NCI-H226 (cell line): Measurements from ENCODE around the gene EIF4G3.
"Not testable (repeated sequence)": the region's sequence is repeated elsewhere in the genome, so short reads cannot be mapped to it uniquely, and the experiment has no call there.

ENCODE experiments used
- DNase-seq: peaks from one replicate; pipeline ENCODE4 v3.0.0-alpha.2; 2015

EIF4G3 gene

DNA sequence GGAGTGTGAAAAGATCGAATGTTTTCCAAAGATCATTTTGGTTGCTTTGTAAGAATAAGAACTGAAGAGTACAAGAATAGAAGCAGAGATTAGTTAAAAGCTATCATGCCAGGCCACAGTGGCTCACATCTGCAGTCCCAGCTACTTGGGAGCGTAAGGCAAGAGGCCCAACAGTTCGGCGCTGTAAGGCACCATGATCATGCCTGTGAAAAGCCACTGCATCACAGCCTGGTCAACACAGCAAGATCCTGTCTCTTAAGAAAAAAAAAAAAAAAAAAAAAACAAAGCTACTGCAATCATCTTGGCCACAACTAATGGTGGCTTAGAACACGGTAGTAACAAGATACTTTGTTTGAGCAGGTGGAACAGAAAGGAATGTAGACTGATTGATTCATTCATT is 116.2 kb downstream of the EIF4G3 start:
- DNase-seq, result no peak

DNA sequence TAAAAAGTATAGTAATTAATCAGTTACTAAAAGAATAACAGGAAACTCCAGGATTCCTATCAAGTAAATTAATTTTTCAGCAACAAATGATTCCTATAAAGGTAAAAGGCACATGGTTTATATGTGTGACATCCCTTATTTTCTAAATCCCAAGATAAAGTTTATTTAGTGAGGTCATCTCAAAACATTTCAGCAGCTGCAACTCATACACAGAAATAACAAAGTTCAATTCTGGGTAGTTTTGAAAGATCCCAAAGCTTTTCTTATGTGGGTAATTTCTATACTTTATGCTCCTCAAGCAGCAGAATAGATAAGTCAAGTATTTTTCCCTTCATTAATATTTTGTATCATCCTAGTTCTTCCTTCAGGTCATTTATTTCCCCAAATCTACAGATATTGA is 117.7 kb downstream of the EIF4G3 start:
- DNase-seq, result no peak

DNA sequence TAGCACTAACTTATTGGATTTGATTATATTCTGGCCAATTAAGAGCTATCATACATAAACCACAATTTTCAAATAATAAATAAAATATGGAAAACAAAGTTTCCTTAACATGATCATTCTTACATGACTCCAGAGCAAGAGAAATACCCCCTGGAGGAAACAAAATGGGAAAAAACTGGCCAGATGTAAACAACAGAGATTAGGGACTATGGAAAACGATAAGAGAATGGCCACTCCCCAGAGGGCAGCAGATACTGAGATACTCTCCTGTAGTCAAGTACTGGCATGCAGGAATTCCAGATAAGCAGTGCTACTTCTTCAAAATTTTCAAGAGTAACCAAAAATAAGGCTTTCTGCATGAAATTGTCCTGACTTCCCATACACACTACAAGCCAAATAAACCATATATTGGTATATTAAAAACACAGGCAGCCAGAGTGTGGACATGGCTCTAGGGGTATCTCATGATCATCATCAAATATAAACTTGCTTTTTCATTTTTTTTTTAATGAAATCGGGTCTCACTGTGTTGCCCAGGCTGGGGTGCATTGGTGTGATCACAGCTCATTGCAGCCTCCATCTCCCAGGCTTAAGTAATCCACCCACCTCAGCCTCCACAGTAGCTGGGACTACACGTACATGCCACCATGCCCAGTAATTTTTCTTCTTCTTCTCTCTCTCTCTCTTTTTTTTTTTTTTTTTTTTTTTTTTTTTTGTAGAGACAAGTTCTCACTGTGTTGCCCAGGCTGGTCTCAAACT is 118.5 kb downstream of the EIF4G3 start:
- peak; percentile 44 for DNase-seq

DNA sequence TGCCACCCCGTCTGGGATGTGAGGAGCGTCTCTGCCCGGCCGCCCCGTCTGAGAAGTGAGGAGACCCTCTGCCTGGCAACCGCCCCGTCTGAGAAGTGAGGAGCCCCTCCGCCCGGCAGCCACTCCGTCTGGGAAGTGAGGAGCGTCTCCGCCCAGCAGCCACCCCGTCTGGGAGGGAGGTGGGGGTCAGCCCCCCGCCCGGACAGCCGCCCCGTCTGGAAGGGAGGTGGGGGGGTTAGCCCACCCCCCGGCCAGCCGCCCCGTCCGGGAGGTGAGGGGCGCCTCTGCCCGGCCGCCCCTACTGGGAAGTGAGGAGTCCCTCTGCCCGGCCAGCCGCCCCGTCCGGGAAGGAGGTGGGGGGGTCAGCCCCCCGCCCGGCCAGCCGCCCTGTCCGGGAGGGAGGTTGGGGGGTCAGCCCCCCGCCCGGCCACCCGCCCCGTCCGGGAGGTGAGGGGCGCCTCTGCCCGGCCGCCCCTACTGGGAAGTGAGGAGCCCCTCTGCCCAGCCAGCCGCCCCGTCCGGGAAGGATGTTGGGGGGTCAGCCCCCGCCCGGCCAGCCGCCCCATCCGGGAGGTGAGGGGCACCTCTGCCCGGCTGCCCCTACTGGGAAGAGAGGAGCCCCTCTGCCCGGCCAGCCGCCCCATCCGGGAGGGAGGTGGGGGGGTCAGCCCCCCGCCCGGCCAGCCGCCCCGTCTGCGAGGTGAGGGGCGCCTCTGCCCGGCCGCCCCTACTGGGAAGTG is 123.3 kb downstream of the EIF4G3 start:
- not testable (repeated sequence) for DNase-seq

DNA sequence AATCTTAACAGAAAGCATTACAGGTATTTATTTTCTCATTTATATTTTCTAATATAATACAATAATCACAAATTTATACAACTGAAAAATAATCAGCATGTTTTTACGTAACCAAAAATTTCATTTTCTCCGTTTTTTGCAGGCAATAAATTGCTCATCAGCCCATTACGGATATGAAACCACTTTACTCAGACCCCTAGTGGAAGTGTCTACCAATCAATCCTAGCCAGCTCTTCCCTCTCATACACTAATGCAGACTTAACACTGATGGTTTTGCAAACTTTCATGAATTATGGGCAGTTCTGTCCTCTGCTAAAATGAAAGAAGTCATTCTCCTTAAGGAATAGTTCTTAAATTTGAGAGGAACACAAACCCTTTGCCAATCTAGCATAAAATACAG is 124.7 kb downstream of the EIF4G3 start:
- DNase-seq, result no peak

DNA sequence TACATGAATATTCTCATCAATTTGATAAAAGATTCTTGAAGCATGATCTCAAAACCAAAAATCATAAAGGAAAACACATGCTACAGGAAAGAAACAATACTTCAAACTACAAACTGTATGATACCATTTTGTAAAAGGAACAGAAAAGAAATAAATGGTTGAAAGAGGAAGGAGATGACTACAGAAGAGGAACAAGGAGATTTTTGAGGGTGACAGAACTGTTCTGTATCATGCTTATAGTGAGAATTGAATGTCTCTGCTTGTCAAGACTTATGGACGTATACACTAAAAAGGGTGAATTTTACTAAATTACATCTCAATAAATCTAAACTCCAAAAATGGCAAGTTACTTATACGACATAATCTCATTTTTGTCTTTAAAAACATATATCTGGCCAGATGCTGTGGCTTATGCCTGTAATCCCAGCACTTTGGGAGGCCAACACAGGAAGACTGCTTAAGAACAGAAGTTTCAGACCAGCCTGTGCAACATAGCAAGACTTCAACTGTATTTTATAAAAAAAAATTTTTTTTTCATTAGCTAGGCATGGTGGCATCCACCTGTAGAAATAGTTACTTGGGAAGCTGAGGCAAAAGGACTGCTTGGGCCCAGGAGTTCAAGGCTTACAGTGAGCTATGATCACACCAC is 125.4 kb downstream of the EIF4G3 start:
- DNase-seq, result no peak

DNA sequence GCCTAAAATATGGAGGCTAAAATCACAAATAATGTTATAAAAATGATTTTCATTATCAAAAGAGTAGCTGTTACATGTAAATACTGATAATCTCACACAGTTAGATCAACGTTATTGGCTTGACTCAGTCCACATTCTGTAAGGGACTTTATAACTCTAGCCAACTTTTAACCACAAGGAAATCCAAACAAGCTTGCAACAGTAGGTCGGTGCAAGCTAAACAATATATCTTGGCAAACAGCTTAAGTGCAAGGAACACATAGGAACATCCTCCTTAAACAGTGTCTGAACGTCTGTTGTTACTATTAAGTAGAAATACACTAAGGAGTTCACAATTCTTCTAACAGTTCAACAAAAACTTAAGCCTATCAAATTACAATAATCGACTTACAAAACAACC is 126.7 kb downstream of the EIF4G3 start:
- DNase-seq, result no peak

DNA sequence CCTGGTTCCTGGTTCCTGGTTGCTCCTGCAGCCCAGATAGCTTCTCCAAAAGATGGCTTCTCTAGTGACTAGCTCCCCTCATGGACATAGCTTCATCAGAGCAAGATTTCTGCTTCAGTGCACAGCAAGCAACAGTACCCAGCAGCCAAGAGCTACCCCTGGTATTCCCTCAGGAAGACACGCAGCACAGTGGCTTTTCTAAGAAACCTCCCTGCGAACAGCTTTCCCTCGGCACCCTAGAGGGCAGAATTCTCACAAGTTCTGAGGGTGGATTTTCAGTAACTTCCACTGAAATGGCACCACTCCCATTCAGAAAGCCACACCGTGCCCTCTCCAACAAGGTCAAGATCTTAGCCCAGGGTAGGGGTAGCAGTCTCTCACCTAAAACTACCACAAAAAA is 128.2 kb downstream of the EIF4G3 start:
- no peak for DNase-seq

DNA sequence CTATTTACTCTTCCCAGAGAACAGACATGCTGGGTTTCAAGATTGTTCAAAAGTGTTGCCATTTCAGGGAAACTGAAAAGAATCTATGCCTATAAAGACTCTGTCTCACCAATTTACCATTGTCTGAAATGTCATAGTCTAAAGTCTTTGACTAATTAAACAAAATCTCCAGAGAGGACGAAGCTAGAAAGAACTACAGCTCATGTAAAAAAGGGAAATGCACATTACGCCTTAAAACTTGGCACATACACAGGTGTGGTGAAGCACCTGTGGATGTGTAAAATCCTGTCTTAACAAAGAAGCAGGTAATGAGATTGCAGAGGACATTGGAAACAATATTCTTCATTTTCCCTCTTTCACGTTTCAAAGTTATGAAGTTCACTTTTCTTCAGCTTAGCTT is 130.6 kb downstream of the EIF4G3 start:
- DNase-seq, result no peak

DNA sequence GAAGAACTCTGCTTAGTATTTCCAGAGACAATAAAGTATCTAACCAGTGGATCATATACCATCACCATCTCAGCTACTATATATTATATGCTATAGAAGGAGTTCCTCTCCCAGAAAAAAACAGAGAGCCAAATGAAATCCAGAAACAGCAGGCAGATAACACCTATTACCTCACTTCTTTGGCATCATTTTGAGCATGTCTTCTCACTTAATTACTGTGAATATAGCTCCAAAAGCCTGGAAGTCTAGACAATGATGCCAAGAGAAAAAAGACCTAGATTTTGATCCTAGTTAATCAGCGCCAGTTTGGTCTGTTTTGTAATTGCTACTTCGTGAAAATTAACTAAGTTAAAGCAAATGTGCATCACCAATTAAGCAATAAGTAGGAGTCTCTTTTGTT is 131.3 kb downstream of the EIF4G3 start:
- DNase-seq, result no peak

DNA sequence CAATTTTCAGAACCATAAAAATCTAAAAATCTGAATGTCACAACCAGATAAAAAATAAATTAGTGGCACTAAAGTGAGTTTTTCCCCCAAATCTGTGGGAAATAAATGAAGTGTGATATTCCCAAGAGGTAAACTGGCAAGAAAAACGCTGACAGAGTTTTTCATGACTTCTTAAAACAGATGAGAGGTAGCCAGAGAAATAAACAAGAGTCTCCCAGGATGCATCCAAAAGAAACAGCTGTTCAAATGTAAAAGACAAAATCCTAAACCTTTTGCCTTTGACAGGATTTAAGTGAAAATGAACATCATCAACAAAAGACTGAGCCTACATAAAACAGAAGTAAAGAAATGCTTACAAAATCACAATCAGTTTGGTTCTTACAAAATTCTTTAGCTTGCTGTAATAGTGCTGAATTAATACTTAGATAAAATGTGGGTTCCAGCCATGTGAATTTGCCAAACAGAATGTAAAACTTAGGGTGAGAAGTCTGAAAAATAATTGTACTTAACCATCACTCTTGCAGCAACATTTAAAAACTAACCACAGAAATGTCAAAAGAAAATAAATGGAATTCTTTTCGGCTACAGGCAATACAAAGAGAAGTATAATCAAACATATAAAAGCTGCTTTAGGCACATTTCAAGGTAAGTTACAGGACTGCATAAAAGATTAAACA is 133.6 kb downstream of the EIF4G3 start:
- DNase-seq, result no peak

DNA sequence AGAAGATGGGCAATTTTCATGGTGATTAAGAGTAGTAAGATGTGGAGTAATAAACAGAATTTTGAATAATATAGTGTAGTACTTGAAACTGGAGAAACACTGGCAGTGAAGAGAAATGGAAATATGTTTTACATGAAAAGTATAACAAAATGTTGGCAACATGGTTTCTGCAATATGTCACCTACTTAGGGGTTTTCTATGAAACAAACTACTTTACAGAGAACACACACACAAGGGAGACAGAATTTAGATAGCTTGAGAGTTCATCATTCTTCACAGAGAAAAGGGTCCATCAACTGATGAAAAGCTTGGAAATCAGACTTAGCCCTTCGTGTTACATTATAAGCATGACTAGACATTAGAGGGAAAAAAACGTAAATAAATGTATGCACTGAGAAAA is 135.2 kb downstream of the EIF4G3 start:
- no peak for DNase-seq

DNA sequence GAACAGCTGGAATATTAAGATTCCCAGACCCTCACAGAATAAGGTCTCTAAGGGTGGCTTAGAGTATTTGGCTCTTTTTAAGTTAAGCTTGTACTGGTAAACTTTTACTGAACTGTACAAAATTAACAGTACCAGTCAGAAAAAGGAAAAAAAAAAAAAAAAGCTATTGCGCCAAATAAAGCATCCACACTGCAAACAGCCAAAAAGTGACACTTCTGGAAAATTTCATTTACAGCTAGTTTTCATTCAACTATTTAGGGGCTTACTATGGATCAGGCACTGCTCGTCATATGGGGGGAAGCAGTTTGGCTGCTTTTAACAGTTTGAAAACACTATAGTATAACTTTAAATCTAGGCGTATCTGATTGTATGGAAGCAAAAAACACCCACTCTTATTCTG is 139.6 kb downstream of the EIF4G3 start:
- DNase-seq, result no peak

DNA sequence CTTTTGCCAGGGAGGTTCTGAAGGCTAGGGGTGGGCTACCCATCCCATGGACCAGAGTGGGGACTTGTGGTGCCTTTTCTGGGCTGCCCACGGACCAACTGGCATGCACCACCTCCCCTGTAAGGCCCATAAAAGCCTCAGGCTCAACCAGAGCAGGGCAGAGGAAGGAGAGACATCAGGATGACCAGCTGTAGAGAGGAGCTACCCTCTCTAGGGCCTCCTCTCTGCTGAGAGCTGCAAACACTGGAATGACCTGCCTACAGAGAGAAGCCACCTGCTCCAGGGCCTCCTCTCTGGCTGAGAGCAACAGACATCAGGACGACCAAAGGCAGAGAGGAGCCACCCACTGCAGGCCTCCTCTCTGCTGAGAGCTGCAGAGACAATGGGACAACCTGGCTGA is 140.9 kb downstream of the EIF4G3 start:
- DNase-seq, result no peak

DNA sequence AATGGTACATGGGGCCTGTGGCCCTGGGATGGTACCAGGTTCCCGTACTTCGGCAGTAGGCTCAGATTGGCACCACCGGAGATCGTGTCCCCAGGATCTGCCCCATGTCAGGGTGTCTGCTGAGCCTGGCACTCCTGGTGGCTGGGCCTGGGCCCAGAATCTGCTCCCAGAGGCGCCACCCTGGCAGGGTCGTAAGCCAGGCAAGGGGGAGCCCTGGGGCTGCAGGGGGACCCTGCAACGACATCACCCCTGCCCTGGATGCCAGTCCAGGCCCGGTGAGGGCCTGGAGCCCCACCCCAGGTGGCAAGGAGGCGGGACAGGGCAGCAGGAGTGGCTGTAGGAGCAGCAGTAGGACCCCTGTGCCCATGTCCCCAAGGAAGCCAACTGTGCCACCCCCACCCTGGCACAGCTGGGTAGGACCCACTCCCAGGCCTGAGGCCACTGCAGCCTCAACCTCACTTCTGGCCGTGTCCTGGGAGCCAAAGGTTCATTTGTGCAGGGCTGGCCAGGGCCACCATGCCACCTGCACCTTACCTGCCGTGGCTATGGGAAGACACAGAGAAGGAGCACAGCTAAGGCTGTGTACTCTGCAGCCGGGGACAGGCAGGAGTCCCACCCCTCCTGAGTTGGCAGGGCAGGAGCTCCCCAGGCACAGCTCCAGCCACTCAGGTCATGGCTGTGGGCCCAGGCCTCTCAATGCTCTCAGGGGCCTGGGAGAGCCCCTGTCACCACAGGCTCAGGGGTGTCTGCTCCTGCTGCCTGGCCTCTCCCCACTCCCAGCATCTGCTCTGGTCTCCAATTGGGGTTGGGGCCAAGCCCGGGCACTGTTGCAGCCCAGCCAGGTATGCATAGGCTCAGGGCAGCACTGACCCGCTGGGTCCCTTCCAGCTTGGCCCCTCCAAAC is 141.7 kb downstream of the EIF4G3 start:
- DNase-seq, result no peak

DNA sequence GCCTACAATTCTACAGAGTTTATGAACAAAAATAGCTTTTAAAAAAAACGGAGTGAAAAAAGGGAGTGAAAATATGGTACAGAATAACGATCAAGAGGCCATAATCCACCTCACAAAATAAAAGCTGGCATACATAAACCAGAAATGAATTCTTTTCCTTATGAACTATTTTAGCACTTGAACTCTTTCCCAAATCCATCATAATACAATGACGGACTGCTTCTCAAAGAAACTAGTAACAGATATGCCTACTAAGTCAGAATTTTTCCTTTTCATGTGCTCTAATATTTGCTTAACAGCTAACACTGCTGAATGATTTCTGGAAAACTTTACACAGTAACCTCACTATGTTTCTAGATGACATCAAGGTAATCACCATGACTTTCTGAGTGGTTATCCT is 144.0 kb downstream of the EIF4G3 start:
- no peak for DNase-seq

DNA sequence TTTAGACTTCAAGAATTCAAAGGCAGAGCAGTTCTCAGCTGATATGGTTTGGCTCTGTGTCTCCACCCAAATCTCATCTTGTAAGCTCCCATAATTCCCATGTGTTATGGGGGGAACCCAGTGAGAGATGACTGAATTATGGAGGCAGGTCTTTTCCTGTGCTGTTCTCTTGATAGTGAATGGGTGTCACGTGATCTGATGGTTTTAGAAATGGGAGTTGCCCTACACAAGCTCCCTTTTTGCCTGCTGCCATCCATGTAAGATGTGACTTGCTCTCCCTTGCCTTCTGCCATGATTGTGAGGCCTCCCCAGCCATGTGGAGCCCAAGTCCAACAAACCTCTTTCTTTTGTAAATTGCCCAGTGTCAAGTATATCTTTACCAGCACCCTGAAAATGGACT is 146.5 kb downstream of the EIF4G3 start:
- no peak for DNase-seq

DNA sequence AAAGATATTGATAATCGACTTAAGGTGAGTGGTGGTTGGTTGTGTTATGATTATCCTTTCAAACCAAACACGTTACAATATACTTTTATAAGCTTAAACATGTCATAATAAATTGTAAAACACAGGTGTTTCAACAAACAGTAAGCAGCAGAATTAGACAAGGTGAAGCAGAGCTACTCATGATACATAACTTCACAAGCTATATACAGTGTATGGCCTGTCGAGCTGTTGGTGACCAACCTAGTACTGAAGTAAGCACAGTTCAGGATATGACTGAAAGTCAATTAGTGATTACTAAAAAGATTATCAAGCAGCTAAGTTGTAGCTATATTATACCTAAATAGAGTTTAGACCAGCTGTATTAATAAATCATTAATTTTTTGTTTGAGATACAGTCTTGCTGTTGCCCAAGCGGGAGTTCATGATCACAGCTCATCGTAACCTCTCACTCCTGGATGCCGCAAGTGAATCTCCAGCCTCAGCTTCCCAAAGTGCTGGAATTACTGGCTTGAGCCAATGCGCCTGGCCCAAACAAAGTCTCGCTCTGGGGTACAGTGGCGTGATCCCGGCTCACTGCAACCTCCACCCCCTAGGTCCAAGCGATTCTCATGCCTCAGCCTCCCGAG is 148.1 kb downstream of the EIF4G3 start:
- DNase-seq, result no peak

DNA sequence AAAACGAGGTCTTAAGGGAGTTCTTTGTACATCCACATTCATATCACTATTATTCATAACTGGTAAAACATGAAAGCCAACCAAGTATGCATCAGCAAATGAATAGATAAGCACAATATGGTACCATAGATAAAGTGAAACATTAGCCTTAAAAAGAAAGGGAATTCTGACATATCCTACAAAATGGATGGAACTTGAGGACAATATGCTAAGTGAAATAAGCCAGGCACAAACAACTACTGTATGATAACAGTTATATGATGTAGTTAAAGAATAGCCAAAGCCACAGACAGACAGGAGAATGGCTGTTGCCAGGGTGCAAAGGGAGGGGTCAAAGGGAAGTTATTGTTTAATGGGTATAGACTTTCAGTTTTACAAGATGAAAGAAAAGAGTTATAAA is 148.9 kb downstream of the EIF4G3 start:
- DNase-seq, result peak; percentile 50

DNA sequence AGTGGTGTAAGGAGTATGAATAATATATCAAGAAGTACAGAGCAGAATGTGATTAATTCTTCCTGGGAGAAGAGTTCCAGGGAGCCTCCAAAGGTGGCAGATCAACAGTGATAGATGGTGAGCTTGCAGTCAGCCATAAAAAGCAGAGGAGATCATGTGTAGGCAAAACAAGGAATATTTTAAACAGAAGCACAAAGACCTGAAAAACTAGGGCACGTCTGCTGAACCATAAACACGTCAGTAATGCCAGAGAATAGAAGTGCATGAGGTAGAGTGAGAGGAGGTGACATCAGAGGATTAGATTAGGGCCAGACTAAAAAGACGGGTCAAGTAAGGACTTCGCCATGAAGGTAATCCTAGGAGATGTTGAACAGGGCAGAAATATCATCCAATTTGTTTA is 151.8 kb downstream of the EIF4G3 start:
- no peak for DNase-seq

DNA sequence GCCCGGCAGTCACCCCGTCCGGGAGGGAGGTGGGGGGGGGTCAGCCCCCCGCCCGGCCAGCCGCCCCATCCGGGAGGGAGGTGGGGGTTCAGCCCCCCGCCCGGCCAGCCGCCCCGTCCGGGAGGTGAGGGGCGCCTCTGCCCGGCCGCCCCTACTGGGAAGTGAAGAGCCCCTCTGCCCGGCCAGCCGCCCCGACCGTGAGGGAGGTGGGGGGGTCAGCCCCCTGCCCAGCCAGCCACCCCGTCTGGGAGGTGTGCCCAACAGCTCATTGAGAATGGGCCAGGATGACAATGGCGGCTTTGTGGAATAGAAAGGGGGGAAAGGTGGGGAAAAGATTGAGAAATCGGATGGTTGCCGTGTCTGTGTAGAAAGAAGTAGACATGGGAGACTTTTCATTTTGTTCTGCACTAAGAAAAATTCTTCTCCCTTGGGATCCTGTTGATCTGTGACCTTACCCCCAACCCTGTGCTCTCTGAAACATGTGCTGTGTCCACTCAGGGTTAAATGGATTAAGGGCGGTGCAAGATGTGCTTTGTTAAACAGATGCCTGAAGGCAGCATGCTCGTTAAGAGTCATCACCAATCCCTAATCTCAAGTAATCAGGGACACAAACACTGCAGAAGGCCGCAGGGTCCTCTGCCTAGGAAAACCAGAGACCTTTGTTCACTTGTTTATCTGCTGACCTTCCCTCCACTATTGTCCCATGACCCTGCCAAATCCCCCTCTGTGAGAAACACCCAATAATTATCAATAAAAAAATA is 152.4 kb downstream of the EIF4G3 start:
- DNase-seq, result not testable (repeated sequence)
